ENCODE data around the gene ARF3.

GRCh38 chr12:48947727-48948126 is 9.6 kb downstream of the ARF3 start:
- no peak for TF ChIP-seq SMC3 (IDR thresholded peaks at IDR 0.05; ENCODE audit: low read depth, low read length)
- TF ChIP-seq RCOR1 (IDR thresholded peaks at IDR 0.05; ENCODE audit: low read length), result no peak
- no peak for TF ChIP-seq JUND (IDR thresholded peaks at IDR 0.05)
- TF ChIP-seq CTCF (IDR thresholded peaks at IDR 0.05), result no peak
- no peak for TF ChIP-seq RAD21 (IDR thresholded peaks at IDR 0.05; ENCODE audit: low read length)
- TF ChIP-seq EP300 (IDR thresholded peaks at IDR 0.05; ENCODE audit: borderline replicate concordance in 1 of 2, low read depth in 1 of 2, low read length in 1 of 2), result no peak
- no peak for TF ChIP-seq MAX (IDR thresholded peaks at IDR 0.05; ENCODE audit: low read depth)
- TF ChIP-seq POLR2AphosphoS5 (IDR thresholded peaks at IDR 0.05; ENCODE audit: low read depth, low read length), result no peak
- TF ChIP-seq TEAD4 (IDR thresholded peaks at IDR 0.05; ENCODE audit: borderline replicate concordance, insufficient read depth), result no peak
- no peak for TF ChIP-seq YY1 (IDR thresholded peaks at IDR 0.05; ENCODE audit: low read depth)

Measured in SK-N-SH (cell line).